HK-2 (cell line): ENCODE data around the gene MAN2A1.

Experiments used
- DNase-seq: peaks from one replicate; pipeline ENCODE4 v3.0.0-alpha.2; 2018; ENCODE audit not compliant: unreplicated experiment

MAN2A1 gene

DNA sequence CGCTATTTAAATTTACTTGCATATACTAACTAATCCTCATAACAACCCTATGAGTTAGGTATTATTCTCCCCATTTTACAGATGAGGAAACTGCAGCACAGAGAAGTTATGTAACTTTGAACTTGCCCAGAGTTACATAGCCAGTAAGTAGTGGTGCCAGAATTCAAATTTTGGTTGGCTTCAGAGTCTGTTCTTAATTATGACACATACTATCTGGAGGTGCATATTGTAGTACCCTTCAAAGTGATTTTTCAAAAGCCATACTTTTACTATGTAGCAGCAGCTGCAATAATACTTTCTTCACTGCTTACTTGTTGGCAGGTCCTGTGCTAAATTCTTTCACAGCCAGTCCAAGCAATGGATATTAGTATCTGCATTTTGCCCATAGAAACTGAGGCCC is 16.4 kb downstream of the MAN2A1 start:
- no peak for DNase-seq

GRCh38 chr5:109707531-109707930 is 17.8 kb downstream of the MAN2A1 start:
- no peak for DNase-seq

DNA sequence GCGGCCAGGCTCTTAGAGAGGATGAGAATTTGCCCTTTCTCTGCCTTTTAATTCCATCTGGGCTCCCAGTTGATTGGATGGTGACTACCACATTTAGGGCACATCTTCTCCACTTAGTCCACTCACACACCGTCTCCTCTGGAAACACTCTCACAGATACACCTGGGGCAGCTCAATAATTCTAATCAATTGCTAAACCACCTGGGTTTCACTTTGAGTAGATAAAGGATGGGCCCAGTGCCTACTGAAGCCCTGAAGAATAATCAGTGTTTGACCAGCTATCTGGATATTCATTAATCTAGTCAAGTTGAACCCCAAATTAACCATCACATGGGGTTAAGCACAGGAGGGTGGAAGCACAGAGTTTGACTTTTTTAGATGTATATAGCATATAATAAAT is 19.1 kb downstream of the MAN2A1 start:
- no peak for DNase-seq

- no peak for DNase-seq
Observed at GRCh38 chr5:109709225-109709624, 19.5 kb downstream of the MAN2A1 start.

- no peak for DNase-seq
Observed at GRCh38 chr5:109711673-109712072, 21.9 kb downstream of the MAN2A1 start.

DNA sequence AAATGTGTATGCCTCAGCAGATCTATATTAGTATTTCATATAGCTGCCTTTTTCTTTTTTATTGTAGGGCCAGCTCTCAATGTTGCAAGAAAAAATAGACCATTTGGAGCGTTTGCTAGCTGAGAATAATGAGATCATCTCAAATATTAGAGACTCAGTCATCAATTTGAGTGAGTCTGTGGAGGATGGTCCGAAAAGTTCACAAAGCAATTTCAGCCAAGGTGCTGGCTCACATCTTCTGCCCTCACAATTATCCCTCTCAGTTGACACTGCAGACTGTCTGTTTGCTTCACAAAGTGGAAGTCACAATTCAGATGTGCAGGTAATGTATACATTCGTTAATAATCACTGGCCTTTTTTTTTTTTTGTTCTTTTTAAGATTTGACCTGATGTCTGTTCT is 23.7 kb downstream of the MAN2A1 start:
- DNase-seq = no peak

DNA sequence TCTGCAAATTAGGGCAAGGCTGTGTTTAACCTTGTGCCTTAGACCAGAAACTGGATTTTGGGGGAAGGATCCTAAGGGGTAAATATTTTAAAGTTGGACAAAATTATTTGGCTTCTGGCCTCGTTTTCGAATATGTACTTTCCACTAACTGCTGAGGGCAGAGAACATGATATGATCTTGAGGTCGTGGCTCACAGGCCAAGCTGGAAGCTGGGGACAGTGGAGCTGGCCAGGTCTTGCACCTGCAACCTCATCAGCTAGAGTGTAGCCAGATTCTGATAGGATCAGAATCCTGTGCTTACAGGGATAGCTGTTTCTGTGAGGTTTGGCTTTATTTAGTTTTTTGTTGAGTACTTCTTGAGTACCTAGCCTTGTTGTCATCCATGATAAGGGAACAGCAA is 24.9 kb downstream of the MAN2A1 start:
- no peak for DNase-seq

GRCh38 chr5:109718216-109718615 is 28.5 kb downstream of the MAN2A1 start:
- DNase-seq = no peak

GRCh38 chr5:109718632-109719031 is 28.9 kb downstream of the MAN2A1 start:
- no peak for DNase-seq

DNA sequence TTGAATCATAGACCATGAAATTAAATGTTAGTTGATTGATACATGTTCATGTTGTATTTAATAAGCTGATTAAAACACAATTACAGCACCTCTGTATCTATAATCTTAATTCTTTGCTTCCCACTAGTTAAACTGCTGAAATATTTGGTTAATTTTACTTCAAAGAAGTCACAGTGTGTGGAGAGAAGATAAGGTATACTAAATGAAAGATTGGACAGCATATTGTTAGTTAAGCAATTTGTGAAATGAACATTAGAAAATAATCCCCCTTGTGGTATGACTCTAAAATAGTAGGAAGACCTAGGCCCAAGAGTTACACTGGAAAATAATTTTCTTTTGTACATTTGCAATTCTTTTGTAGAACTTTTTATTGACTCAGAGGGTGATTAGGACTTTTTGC is 30.3 kb downstream of the MAN2A1 start:
- no peak for DNase-seq

DNA sequence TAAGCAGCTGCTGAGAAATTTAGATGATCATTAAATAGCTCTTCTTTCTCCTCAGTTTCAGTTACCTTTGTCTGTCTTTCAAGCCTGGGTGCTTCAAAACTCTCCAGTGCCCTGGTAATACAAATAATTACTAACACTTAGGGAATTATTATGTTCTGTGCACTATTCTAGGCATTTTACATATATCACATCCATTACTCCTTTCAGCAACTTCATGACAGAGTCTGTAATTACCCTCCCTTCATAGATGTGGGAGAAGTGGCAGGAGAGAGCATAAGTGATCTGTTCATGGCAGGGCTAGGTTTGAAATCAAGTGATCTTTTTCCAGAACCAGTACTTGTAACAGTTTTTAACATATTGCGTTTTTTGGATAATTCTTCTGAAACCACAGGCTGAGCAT is 32.0 kb downstream of the MAN2A1 start:
- DNase-seq = no peak

- DNase-seq = no peak
Observed at GRCh38 chr5:109723606-109724005, 33.9 kb downstream of the MAN2A1 start.

DNA sequence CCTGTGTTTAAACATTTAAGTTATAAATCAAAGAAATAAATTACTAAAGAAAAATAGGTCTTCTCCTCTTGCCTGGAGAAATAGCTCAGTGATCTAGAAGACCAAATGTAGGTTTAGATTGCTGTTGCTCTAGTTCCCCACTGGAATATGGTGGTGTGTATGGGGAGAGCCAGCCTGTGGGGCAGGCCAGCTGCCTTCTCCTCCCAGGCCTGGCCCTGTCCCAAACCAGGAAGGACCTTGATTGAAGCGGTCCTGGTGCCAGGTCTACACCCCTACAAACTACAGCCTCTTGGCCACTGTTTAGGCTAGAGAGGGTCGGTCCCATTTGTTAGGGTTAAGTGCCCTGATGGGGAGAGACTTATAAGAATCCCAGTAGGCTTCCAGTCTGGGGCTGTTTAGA is 35.4 kb downstream of the MAN2A1 start:
- DNase-seq = no peak

DNA sequence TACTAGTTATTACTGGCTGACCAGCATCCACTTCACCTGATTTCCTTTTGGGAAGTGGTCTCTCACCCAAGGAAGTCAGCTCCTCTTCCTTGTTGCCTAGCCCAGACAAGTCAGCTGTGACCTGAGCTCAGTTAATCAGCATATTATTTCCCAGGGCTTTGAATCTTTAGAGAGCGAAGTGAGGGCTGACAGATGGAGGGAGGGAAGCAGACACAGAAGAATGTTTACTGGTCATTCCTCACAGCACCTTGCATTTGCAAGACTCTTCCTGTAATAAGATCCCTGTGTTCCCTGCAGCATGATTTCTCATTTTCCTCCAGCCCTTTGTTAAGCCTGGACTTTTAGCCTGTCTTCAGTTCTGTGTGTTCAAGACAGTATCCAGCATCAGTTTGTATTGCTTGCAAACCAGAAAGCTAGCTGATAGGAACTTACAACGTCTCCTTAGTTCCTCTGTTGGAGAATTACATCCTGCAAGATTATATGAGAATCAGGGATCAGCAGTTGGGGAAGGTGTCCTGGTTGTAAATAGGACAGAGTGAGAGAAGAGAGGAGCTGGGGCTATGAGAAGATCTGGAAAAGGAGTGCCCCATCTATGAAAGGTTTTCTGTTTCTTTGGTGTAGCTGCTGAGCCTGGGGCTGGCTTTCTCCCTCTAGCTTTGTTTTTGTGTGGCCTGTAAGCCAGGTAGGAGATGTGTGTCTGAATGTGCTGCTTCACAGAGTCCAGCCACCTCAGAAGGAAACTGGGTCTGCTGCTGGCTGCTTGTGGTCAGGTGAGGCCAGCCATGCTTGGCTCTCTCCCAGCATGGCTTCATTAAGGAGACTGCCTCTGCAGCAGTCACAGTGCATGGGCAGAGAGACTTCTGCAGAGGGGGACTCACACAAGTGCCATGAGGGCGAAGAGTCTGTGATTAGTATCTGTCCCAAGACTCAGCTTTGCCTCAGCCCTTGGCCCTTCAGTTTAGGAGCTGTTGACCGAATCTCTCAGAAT is 50.3 kb downstream of the MAN2A1 start:
- peak; percentile 32 for DNase-seq

DNA sequence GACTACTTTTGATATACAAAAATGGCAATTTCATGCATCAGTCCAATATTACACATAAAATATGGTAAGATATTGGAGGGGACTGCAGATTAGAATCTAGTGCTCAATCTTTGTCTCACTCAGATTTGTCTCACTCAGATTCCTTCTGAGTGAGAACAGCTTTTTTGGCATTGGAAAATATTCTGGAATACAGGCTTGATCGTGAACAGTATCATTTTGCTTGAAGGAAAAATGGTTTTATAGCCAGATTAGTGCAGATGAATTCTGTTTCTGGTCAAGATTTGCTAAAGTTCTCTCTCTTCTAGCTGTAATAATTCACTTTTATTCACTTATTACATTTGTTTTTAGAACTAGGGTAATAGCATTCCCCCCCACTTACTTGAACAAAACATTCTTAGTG is 51.2 kb downstream of the MAN2A1 start:
- DNase-seq = no peak

GRCh38 chr5:109741390-109741789 is 51.7 kb downstream of the MAN2A1 start:
- no peak for DNase-seq

DNA sequence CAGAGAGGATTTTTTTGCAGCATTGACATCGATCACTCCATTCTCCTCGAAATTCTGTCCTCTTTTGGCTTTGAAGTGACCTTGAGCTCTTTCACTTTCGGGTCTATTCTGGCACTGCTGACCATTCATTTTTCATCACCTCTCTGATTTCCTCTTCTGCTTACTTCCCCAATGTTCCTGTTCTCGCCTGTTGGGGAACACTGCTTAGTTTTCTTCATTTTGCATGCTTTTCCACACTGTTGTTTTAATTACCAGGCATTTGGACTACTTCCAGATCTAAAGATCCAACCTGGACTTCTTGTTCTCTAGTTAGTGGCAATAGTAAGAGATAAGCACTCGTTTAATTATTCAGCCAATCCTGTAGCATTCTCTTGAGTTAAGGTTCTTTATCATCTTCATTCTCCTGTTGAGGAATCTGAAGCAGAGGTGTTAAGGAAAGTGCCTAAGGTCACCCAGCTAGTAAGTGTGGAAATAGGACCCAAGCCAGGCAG is 53.4 kb downstream of the MAN2A1 start:
- DNase-seq = no peak

GRCh38 chr5:109743770-109744212 is 54.1 kb downstream of the MAN2A1 start:
- peak; percentile 47 for DNase-seq

DNA sequence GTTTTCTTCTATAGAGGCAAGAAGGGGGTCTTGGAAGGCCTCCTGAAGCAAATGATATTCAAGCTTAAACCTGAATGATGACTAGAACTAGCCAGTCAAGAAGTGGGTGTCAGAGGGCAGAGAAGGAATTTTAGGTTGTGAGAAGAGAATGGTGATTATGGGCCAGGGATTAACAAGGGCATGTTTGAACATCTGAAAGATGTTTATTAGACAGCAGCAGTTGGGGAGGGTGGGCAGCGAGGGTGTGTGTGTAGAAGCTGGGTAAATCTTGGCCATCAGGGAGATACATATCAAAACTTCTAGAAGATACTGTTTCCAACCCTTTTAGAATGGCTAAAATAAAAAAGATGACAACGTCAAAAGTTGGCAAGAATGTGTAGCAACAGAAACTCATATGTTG is 54.5 kb downstream of the MAN2A1 start:
- DNase-seq = no peak

- no peak for DNase-seq
Observed at GRCh38 chr5:109748546-109748945, 58.8 kb downstream of the MAN2A1 start.

GRCh38 chr5:109750463-109750862 is 60.7 kb downstream of the MAN2A1 start:
- DNase-seq = no peak

DNA sequence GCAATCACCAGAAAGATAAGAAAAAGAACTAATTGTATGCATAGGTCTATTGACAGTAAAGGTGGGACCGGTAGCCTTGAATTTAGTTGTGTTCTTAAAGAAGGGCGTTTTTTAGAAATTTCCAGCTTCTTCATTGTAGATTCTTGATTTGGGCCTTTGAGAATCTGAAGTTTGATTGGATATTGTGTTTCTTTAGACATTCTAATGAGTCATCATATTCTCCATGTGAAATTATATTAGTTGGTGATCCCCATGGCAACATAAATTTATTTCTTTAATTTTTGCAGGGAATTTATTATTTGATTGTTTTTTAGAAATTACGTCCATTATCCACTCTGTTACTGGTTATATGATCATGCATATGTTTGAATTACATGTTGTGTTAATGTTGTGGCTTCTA is 63.6 kb downstream of the MAN2A1 start:
- DNase-seq = no peak

GRCh38 chr5:109754319-109754718 is 64.6 kb downstream of the MAN2A1 start:
- no peak for DNase-seq
